Activated CD4-positive, alpha-beta T cell treated with anti-CD3 and anti-CD28 coated beads, Interleukin-2, amount 10 ng/mL, durations not matched to agents 24 days and 14 days (primary cell): Measurements from ENCODE around the gene PTPN4. TPM values are rescaled to one million over a fixed set of nuclear protein-coding genes. Genes with fewer than 3 reads are reported as not detected.

Experiments used
- DNase-seq: peaks from one replicate; pipeline ENCODE4 v3.0.0; 2022
- H3K27ac Mint-ChIP-seq: one replicate; pipeline ENCODE4 v1.8.0; 2022; ENCODE audit warnings: mild to moderate bottlenecking, mixed read lengths
- H3K27me3 Mint-ChIP-seq: one replicate; pipeline ENCODE4 v1.8.0; 2022; ENCODE audit warnings: mixed read lengths
- H3K36me3 Mint-ChIP-seq: one replicate; pipeline ENCODE4 v1.8.0; 2022; ENCODE audit warnings: low read depth, mild to moderate bottlenecking, mixed read lengths
- H3K4me1 Mint-ChIP-seq: one replicate; pipeline ENCODE4 v1.8.0; 2021; ENCODE audit warnings: mixed read lengths
- H3K4me3 Mint-ChIP-seq: one replicate; pipeline ENCODE4 v1.8.0; 2022; ENCODE audit warnings: mild to moderate bottlenecking, moderate library complexity, mixed read lengths
- H3K9me3 Mint-ChIP-seq: one replicate; pipeline ENCODE4 v1.8.0; 2021; ENCODE audit warnings: mixed read lengths
- intact Hi-C: fragments of 100-400 bp; cut with micrococcal nuclease; formaldehyde crosslinking; loops from one replicate; pipeline ENCODE4 v1.15.1; 2023
- total RNA-seq: library from RNA; stranded (reverse); gene quantifications from 2 replicates; pipeline ENCODE4 v1.2.3, GENCODE V29; 2022

PTPN4 gene
- total RNA-seq, 1 donor from 2014 or later: 21.9 TPM

- intact Hi-C loops: no loop called here
- peaks cover 53% of the 10 kb centered on the region for H3K36me3 Mint-ChIP-seq
- H3K9me3 Mint-ChIP-seq: peaks cover 35% of the 10 kb centered on the region
Measured at GRCh38 chr2:119901013-119901412, 141.3 kb downstream of the PTPN4 start.

GRCh38 chr2:119910566-119910965 lies 150.8 kb downstream of the PTPN4 start:
- Mint-ChIP-seq H3K9me3 (peaks cover 8% of the 10 kb centered on the region), H3K4me3 (no peak overlapping the region), H3K27me3 (no peaks in the 10 kb centered on the region), H3K36me3 (peaks cover 30% of the 10 kb centered on the region), H3K4me1 (no peaks in the 10 kb centered on the region), H3K27ac (no peak overlapping the region)
- no peak for DNase-seq
- intact Hi-C loops: no loop called here

More at GRCh38 chr2:119901013-119901412, 141.3 kb downstream of the PTPN4 start:
- DNase-seq: no peak
- no peak overlapping the region for H3K27ac Mint-ChIP-seq
- no peak overlapping the region for H3K4me3 Mint-ChIP-seq
- H3K27me3 Mint-ChIP-seq: no peaks in the 10 kb centered on the region
- H3K4me1 Mint-ChIP-seq: no peaks in the 10 kb centered on the region

- peaks cover 21% of the 10 kb centered on the region for H3K36me3 Mint-ChIP-seq
- intact Hi-C loops: no loop called here
- DNase-seq: no peak
- H3K27ac Mint-ChIP-seq: no peak overlapping the region
- H3K27me3 Mint-ChIP-seq: no peaks in the 10 kb centered on the region
- H3K4me3 Mint-ChIP-seq: no peak overlapping the region
- peaks cover 4% of the 10 kb centered on the region for H3K9me3 Mint-ChIP-seq
- H3K4me1 Mint-ChIP-seq: no peaks in the 10 kb centered on the region
Measured at GRCh38 chr2:119914266-119914665, 154.5 kb downstream of the PTPN4 start.

DNA sequence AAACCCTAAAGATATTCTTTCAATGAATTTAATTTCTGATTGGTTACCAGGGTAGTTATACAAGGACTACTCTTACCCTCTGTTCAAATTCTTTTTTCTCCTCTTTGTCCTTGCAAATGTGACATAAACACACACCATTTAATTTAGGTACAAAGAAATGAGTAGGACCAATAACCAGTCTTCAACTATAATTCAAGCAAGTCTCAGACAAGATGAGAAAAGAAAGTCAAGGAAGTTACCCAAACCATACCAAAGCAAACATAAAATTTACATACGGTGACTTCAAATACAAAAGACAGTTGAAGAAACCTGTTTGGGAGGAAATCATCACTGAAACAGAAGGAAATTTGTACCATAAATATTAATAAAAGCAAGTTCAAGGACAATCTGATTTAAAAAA lies 162.1 kb downstream of the PTPN4 start:
- no peak for DNase-seq
- H3K9me3 Mint-ChIP-seq: no peaks in the 10 kb centered on the region
- intact Hi-C loops: no loop called here
- H3K27me3 Mint-ChIP-seq: no peaks in the 10 kb centered on the region
- peaks cover 9% of the 10 kb centered on the region for H3K4me1 Mint-ChIP-seq
- no peak overlapping the region for H3K4me3 Mint-ChIP-seq
- no peak overlapping the region for H3K27ac Mint-ChIP-seq
- H3K36me3 Mint-ChIP-seq: peaks cover 16% of the 10 kb centered on the region

- Mint-ChIP-seq H3K4me3 (no peak overlapping the region), H3K27ac (no peak overlapping the region), H3K9me3 (no peaks in the 10 kb centered on the region), H3K27me3 (no peaks in the 10 kb centered on the region), H3K36me3 (peaks cover 14% of the 10 kb centered on the region), H3K4me1 (peaks cover 12% of the 10 kb centered on the region)
- intact Hi-C loops: no loop called here
- no peak for DNase-seq
Measured at GRCh38 chr2:119922699-119923098, 163.0 kb downstream of the PTPN4 start.

GRCh38 chr2:119929537-119929936 lies 169.8 kb downstream of the PTPN4 start:
- H3K9me3 Mint-ChIP-seq: no peaks in the 10 kb centered on the region
- DNase-seq: peak; percentile 84
- peaks cover 45% of the 10 kb centered on the region for H3K4me1 Mint-ChIP-seq
- peak overlapping the region; percentile 85 for H3K27ac Mint-ChIP-seq
- H3K4me3 Mint-ChIP-seq: peak overlapping the region; percentile 75
- no peaks in the 10 kb centered on the region for H3K27me3 Mint-ChIP-seq
- H3K36me3 Mint-ChIP-seq: peaks cover 23% of the 10 kb centered on the region
- intact Hi-C loops: loop anchor here (2.0 kb wide), 2 partner anchors 67 to 171 kb away; partner anchors contain the start of gene PTPN4

- no peaks in the 10 kb centered on the region for H3K9me3 Mint-ChIP-seq
- H3K27ac Mint-ChIP-seq: no peak overlapping the region
- no peaks in the 10 kb centered on the region for H3K27me3 Mint-ChIP-seq
- H3K4me3 Mint-ChIP-seq: peak overlapping the region; percentile 22
- DNase-seq: no peak
- peaks cover 46% of the 10 kb centered on the region for H3K36me3 Mint-ChIP-seq
- intact Hi-C loops: loop anchor here (5.0 kb wide), 1 partner anchor 39 kb away; no protein-coding TSS in a partner anchor
- H3K4me1 Mint-ChIP-seq: peaks cover 33% of the 10 kb centered on the region
Measured at GRCh38 chr2:119932809-119933208, 173.1 kb downstream of the PTPN4 start.

- no peaks in the 10 kb centered on the region for H3K9me3 Mint-ChIP-seq
- H3K27ac Mint-ChIP-seq: no peak overlapping the region
- H3K36me3 Mint-ChIP-seq: peaks cover 54% of the 10 kb centered on the region
- peaks cover 23% of the 10 kb centered on the region for H3K4me1 Mint-ChIP-seq
- no peak overlapping the region for H3K4me3 Mint-ChIP-seq
- intact Hi-C loops: loop anchor here (5.0 kb wide), 1 partner anchor 38 kb away; no protein-coding TSS in a partner anchor
- no peaks in the 10 kb centered on the region for H3K27me3 Mint-ChIP-seq
- DNase-seq: no peak
Measured at GRCh38 chr2:119934319-119934718, 174.6 kb downstream of the PTPN4 start.

DNA sequence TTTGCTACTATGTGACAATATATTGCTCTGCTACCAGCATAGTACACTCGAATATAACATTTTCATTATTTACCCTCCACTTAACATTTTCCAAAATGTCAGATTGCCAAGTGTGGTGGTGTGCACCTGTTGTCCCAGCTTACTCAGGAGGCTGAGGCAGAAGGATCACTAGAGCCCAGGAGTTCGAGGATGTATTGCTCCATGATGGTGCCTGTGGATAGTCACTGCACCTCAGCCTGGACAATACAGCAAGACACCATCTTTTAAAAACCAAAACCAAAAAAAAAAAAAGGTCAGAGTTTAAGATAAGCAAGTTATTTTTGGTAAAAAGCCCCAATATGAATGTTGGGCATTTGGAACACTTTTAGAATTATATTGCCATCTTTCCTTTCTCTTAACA lies 178.0 kb downstream of the PTPN4 start:
- no peak overlapping the region for H3K4me3 Mint-ChIP-seq
- peaks cover 10% of the 10 kb centered on the region for H3K4me1 Mint-ChIP-seq
- intact Hi-C loops: no loop called here
- H3K27ac Mint-ChIP-seq: no peak overlapping the region
- H3K27me3 Mint-ChIP-seq: no peaks in the 10 kb centered on the region
- no peak for DNase-seq
- peaks cover 55% of the 10 kb centered on the region for H3K36me3 Mint-ChIP-seq
- H3K9me3 Mint-ChIP-seq: no peaks in the 10 kb centered on the region

DNA sequence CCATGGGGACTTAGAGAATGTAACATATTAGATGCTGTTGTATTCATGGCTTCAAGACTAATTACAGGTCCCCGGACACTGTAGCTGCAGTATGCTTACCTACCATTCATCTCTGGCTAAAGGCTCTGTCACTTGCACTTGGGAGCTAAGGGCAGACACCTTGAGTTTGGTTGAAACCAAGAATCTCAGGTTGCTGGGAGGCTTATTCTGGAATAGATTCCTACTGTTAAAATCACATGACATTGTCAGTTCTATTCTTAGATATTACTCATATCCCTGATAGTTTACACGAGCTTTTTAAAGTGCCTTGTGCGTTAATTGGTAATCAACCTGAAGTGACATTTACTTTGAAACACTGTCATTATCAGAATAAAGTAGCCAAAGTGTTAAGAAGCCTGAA lies 180.2 kb downstream of the PTPN4 start:
- H3K27ac Mint-ChIP-seq: no peak overlapping the region
- intact Hi-C loops: no loop called here
- DNase-seq: no peak
- H3K9me3 Mint-ChIP-seq: no peaks in the 10 kb centered on the region
- peaks cover 55% of the 10 kb centered on the region for H3K36me3 Mint-ChIP-seq
- no peak overlapping the region for H3K4me3 Mint-ChIP-seq
- H3K4me1 Mint-ChIP-seq: peaks cover 14% of the 10 kb centered on the region
- H3K27me3 Mint-ChIP-seq: no peaks in the 10 kb centered on the region

DNA sequence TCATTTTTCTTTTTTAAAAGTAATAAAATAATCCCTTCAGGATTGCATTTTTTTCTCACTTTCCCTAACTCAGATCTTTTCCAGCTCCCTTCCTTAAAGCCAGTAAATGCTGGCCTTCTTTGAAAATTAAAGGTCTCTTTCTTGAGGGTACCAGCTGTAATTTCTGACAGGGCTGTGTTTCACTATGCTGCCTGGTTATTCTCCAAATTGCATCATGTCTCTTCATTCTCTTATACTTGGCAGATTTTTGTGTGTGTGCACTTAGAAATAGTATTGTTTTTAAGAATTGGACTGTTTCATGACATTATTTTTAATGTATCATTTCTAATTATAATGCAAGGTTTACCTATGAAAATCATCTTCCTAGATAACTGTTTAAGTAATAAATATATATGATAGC lies 181.1 kb downstream of the PTPN4 start:
- intact Hi-C loops: no loop called here
- H3K27me3 Mint-ChIP-seq: no peaks in the 10 kb centered on the region
- peaks cover 52% of the 10 kb centered on the region for H3K36me3 Mint-ChIP-seq
- H3K4me3 Mint-ChIP-seq: no peak overlapping the region
- DNase-seq: no peak
- no peak overlapping the region for H3K27ac Mint-ChIP-seq
- H3K4me1 Mint-ChIP-seq: peaks cover 14% of the 10 kb centered on the region
- H3K9me3 Mint-ChIP-seq: no peaks in the 10 kb centered on the region

DNA sequence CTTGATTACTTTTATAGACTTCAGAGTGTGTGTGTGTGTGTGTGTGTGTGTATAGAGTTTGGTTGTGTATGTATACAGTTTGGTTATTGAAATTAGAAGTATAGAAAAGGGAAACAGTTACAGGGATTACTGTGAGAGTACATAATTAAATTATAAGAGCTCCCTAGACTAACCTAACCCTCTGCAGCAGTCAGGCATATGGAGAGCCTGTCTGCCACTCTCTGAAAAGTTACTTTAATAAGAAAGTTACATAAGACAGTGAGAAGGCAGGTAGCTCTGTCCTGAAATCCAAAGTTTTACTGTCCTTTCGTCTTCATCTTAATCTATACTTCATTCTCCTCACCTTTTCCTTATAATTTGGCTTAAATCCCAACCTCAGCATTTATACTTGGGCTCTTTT lies 181.7 kb downstream of the PTPN4 start:
- Mint-ChIP-seq H3K9me3 (no peaks in the 10 kb centered on the region), H3K27me3 (no peaks in the 10 kb centered on the region), H3K4me3 (no peak overlapping the region), H3K4me1 (peaks cover 14% of the 10 kb centered on the region), H3K27ac (no peak overlapping the region), H3K36me3 (peaks cover 47% of the 10 kb centered on the region)
- intact Hi-C loops: no loop called here
- no peak for DNase-seq

GRCh38 chr2:119941981-119942513 lies 182.3 kb downstream of the PTPN4 start:
- peaks cover 14% of the 10 kb centered on the region for H3K4me1 Mint-ChIP-seq
- no peaks in the 10 kb centered on the region for H3K9me3 Mint-ChIP-seq
- no peaks in the 10 kb centered on the region for H3K27me3 Mint-ChIP-seq
- no peak overlapping the region for H3K4me3 Mint-ChIP-seq
- H3K36me3 Mint-ChIP-seq: peaks cover 42% of the 10 kb centered on the region
- intact Hi-C loops: no loop called here
- no peak overlapping the region for H3K27ac Mint-ChIP-seq
- no peak for DNase-seq

GRCh38 chr2:119943058-119943457 lies 183.3 kb downstream of the PTPN4 start:
- Mint-ChIP-seq H3K9me3 (no peaks in the 10 kb centered on the region), H3K27ac (no peak overlapping the region), H3K4me1 (peaks cover 16% of the 10 kb centered on the region), H3K36me3 (peaks cover 41% of the 10 kb centered on the region), H3K27me3 (no peaks in the 10 kb centered on the region), H3K4me3 (no peak overlapping the region)
- intact Hi-C loops: no loop called here
- DNase-seq: no peak

DNA sequence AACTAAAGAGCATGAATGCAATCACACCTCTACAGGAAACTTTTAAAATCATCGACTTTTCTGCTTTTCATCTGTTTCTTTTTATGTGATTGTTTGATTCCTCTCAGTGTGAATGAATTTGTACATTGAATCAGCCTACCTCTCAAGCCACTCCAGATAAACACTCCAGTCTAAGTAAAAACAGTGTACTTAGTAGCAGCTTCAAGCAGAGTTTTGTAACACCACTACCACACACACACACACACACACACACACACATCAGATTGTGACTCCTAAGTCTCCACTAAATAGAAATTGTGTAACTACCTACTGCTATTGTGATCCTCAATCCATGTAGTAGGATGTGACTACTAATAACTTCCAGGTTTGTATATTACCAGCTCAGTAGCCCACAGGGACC lies 187.8 kb downstream of the PTPN4 start:
- DNase-seq: no peak
- intact Hi-C loops: no loop called here
- Mint-ChIP-seq H3K27ac (no peak overlapping the region), H3K9me3 (no peaks in the 10 kb centered on the region), H3K4me3 (no peak overlapping the region), H3K4me1 (peaks cover 15% of the 10 kb centered on the region), H3K36me3 (peaks cover 53% of the 10 kb centered on the region), H3K27me3 (no peaks in the 10 kb centered on the region)
